ENCODE measurements around the gene RUFY1. TPM values are rescaled to one million over a fixed set of nuclear protein-coding genes. Genes with fewer than 3 reads are reported as not detected.
A peak's percentile ranks its signal among the peaks of the same experiment; 100 is the strongest.

Gene RUFY1
- total and polyA plus RNA-seq, 2 of the 13 experiments (the other 11 are each of a cell fraction or from before 2014, with no cell fraction given): 19.9 to 31.9 TPM

- TF ChIP-seq SKIL (CRISPR knock-in tag; IDR thresholded peaks at IDR 0.05; ENCODE audit: borderline replicate concordance) (no peak), PRDM10 (CRISPR knock-in tag; IDR thresholded peaks at IDR 0.05; ENCODE audit: low read depth) (0 out of 2 replicates have a peak, but pooled peaks have one; percentile 16), KMT2B (CRISPR knock-in tag; IDR thresholded peaks at IDR 0.05) (peak; percentile 33; the same call in 1 of the 2 replicates), NFKB2 (CRISPR knock-in tag; IDR thresholded peaks at IDR 0.05; ENCODE audit: borderline replicate concordance) (peak; percentile 75; the same call in 1 of the 2 replicates), ZNF713 (CRISPR knock-in tag; IDR thresholded peaks at IDR 0.05) (peak; percentile 27; the same call in 1 of the 2 replicates), HDAC2 (CRISPR knock-in tag; IDR thresholded peaks at IDR 0.05) (peak; percentile 6; the same call in 1 of the 2 replicates), ZNF20 (CRISPR knock-in tag; IDR thresholded peaks at IDR 0.05) (no peak), ZNF24 (IDR thresholded peaks at IDR 0.05) (no peak), GTF2F1 (IDR thresholded peaks at IDR 0.05; ENCODE audit: low read length) (peak; percentile 96; the same call in 1 of the 2 replicates), ZSCAN9 (CRISPR knock-in tag; IDR thresholded peaks at IDR 0.05; ENCODE audit: borderline replicate concordance) (peak; percentile 77; the same call in 1 of the 2 replicates), ZNF281 (CRISPR knock-in tag; IDR thresholded peaks at IDR 0.05; ENCODE audit: borderline replicate concordance) (no peak; the same call in 1 of the 2 replicates), ZNF256 (CRISPR knock-in tag; conservative IDR thresholded peaks at IDR 0.05) (0 out of 2 replicates have a peak, but pooled peaks have one; percentile 15), ZNF768 (CRISPR knock-in tag; IDR thresholded peaks at IDR 0.05) (peak; percentile 69), BRF2 (CRISPR knock-in tag; IDR thresholded peaks at IDR 0.05) (peak; percentile 92; the same call in 1 of the 2 replicates), RORA (CRISPR knock-in tag; IDR thresholded peaks at IDR 0.05) (no peak), ZNF329 (CRISPR knock-in tag; IDR thresholded peaks at IDR 0.05; ENCODE audit: low read depth) (peak; percentile 83), MTA3 (CRISPR knock-in tag; IDR thresholded peaks at IDR 0.05) (no peak), MXD3 (CRISPR knock-in tag; IDR thresholded peaks at IDR 0.05) (no peak; the same call in 1 of the 2 replicates)
Observed at GRCh38 chr5:179623003-179623905, 72.9 kb downstream of the RUFY1 start, which contains the start of gene HNRNPH1 (continued).
